Inflammatory macrophage treated with lipopolysaccharide for 4 hours (primary cell): Measurements from ENCODE around the gene RAB27B.
"Not testable (repeated sequence)": the region's sequence is repeated elsewhere in the genome, so short reads cannot be mapped to it uniquely, and the experiment has no call there.

Experiments used
- DNase-seq: peaks from one replicate; pipeline ENCODE4 v3.0.0-alpha.2; 2020

RAB27B gene

GRCh38 chr18:54820785-54821275 is 7.4 kb upstream of the RAB27B start:
- not testable (repeated sequence) for DNase-seq

DNA sequence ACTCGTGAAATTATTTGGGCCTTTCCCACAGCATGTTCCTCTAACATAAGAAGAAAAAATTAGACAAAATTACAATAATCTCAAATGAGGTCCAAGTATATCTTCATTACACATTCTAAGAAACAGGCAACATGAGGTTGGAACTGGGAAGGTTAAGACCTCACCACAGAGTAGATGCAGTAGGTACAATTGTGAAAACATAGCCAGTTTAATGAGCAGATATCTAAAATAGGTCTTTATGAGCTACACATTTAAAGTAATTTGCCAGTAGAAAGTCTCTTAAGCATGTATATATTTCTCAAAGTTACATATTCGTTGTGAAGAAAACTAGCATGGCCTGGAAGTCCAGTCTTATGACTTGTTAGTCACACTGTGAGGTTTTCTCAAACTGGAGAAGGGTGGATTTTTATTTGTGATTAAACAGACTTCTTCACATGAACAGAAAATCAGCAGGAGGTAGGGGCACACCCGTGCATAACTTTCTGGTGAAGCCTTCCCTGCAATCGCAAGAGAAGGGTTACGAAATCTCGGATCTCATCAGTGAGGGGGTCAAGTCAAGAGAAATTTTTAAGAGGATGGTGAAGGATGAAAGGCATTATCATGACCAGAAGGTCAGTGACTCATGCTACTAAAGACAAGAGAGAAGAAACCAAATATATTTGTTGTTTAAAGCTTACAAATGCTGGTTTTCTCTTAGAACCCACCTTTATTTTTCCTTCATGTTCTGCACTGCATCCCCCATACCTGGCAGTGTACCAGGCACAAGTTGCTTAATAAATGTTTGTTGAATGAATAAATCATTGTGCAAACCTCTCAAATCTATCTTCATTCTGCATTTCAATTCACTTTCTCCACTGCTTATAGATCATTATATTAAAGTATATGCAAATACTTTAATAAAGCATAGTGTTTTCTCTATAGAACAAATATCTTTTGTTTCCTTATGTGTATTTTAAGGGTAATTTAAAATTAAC is 5.1 kb upstream of the RAB27B start:
- DNase-seq, result no peak

GRCh38 chr18:54824761-54825160 is 3.5 kb upstream of the RAB27B start:
- no peak for DNase-seq

GRCh38 chr18:54825601-54826344 is 2.5 kb upstream of the RAB27B start:
- no peak for DNase-seq

GRCh38 chr18:54828986-54829385 is 709 bp downstream of the RAB27B start:
- DNase-seq, result no peak

- no peak for DNase-seq
These were observed 1.6 kb downstream of the RAB27B start for GRCh38 chr18:54829856-54830255.

GRCh38 chr18:54830260-54830659 is 2.0 kb downstream of the RAB27B start:
- DNase-seq, result no peak

DNA sequence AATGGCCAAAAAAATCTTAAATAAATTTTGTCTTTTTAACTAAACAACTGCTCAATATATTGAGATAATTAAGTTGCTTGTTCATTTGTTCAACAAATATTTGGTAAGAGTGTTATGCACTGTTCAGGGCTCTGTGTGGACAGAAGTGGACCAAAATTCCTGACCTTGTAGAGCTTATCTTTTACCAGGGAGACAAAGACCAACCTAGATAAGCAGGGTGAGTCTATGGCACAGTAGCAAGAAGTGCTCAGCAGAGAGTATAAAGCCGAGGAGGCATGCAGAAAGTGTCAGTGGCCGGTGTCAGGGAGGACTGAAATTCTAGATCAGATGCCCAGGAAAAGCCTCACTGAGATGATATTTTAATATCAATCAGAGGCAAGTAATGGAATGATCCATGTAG is 2.6 kb downstream of the RAB27B start:
- DNase-seq, result no peak

DNA sequence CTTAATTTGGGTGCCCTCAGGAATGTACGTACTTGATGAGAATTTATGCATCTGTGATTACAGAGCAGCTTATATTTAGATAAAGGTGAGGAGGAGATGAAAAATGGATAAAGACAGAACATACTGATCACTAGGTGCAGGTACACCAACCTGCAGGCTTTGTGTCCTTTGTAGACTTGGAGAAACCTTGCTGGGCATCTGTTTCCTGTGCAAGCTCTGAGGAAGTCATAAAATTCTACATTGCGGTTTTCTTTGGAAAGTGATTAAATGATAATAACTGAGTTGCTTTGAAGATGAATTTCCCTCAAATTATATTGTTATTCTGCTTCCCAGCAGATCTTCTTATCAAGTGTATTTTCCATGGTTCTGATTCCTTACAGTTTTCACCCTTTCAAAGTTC is 7.7 kb downstream of the RAB27B start:
- no peak for DNase-seq

DNA sequence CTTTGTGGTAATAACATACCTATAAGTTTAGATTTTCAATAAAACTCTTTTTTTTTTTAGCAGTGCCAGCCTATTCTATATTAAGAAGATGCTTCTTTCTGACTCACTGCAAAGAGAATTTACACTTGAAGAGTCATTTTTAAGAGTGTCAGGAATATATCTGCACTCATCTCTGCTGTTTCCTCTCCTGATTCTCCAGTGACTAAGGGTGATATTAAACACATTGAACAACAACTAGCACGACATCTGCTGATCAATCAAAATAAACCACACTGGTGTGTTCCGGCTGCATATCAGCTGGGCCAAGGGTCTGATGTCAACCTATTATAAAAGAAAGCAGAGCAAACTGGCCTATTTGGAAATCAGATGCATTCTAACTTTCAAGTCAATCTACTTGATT is 15.0 kb downstream of the RAB27B start:
- DNase-seq, result no peak

DNA sequence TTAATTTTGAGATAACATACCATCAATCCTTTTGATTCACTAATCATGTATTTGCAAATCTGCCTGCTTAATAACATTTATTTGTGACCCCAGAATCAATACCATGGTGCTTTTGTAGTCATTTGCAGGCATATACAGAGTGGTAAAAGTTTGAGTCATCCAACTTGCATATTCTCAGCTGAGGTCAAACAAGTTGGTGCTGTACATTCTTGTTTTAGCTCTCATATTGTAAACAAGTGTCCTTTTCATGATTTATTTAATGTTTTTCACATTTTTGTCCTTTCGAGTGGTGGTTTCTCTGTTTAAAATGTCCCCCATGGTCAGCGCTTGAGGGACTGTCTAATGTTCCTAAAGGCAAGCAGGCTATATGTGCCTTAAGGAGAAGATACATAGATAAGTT is 17.5 kb downstream of the RAB27B start:
- no peak for DNase-seq

DNA sequence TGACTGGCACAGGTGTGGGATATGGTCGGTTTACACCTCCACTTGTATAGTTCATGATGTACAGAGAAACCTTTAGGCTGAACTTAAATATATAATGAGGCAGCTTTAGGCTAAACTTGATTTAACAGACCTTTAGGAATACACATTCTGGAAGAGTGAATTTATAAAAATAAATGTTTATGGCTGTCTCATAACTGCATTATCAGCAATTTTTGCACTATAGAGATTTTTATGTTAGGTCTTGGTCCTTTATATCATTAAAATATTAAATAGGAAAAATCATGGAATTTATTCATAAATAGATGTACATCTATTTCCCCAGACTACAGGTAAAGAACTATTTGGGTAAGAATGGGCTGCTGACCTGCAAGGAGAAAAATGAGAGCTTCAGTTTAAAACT is 19.8 kb downstream of the RAB27B start:
- no peak for DNase-seq

GRCh38 chr18:54849683-54850082 is 21.4 kb downstream of the RAB27B start:
- DNase-seq, result no peak

DNA sequence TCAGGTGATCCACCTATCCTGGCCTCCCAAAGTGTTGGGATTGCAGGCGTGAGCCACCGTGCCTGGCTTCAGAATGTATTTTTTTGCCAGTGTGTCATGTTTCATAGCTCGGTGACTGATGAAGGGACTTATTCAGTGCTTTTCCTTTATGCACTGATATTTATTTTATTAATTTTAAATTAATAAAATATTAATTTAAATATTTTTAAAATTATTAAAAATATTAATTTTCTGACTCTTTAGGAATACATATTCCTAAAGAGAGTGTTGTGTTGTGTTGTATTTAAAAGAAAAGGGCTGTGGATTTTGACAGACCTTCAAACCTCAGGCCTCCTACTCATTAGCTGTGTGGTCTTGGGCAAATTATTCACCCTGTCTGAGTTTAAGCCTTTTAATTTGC is 22.3 kb downstream of the RAB27B start:
- DNase-seq, result no peak

GRCh38 chr18:54852780-54853675 is 24.8 kb downstream of the RAB27B start:
- DNase-seq, result peak; percentile 46

DNA sequence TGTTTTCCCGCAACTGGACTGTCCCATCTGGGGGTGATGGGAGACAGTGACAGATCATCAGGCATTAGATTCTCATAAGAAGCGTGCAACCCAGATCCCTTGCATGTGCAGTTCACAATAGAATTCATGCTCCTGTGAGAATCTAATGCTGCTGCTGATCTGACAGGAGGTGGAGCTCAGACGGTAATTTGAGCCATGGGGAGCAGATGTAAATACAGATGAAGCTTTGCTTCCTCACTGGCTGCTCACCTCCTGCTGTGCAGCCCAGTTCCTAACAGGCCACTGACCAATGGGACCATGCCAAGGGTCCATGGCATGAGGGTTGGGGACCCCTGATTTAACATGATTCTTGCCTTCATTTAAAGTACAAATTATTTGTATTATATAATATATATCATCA is 26.8 kb downstream of the RAB27B start:
- not testable (repeated sequence) for DNase-seq

DNA sequence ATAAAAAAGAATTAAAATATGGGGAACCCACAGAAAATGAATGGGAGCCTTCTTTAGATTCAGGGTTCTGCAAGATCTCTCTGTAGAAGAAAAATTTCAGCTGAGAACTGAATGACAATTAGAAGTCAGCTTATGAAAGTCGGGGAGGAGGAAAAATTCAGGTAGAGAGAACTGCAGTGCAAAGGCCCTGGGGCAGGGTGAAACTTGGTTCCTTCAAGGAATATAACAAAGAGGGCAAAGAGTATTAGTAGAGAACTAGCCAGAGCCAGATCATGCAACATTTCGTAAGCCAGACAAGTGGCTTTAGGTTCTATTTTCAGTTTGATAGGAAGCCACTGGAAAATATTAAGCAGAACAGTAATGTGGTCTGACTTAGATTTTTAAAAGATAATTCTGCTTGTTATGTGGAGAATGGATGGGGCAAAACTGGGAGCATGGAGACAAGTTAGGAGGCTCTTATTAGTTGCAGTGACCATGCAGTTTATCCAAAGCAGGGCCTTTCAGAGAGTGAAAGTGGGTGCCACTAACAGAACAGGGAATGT is 27.9 kb downstream of the RAB27B start:
- no peak for DNase-seq

DNA sequence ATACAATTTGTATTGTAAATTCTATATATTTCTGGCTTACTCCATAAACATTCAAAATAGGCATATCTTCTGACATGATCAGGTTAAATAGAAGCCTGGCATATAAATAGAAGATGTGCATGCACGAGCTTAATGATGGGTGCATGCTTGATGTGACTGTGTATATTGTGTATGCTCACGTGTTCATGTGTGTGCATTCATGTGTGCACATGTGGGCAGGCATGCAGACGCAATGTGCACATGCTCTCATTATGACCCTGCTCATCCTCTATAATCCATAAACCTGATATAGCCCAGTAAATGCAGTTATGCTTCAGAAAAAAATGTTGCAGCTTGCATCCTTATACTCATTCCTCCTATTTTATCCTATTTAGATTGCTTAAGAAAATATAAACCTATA is 29.2 kb downstream of the RAB27B start:
- no peak for DNase-seq

DNA sequence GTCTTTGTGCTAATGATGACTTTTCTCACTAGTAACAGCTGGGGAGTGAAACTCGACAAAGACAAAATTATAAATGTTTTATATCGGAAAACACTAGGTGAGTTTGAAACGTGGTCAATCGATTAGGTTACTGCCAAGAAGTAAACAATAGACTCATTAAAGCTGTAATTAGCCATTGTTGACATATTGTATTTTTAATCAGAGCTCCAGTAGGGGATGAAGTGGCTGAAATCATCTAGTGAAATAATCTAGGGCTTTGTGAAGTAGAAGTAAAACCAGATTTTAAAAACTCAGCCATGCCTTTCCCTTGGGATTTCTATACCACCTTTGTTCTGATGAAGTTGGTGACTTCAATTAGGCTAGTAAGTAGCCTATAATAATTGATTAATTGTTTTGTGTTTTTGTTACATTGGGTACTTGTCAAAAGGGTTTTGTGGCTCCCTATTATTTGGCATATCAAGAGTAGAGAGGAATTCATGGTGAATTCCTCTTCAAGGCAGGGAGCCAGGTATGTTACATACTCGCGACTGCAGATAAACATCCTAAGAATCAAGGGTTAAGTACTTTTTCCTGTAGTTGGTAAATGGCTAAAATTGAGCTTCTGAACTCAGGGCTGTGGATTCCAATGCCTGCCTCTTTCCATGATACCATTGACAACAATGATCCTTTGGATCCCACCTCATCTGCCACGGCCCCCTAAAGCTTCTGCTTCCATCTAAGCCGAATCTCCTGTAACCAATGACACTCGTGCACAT is 31.6 kb downstream of the RAB27B start:
- DNase-seq, result no peak

DNA sequence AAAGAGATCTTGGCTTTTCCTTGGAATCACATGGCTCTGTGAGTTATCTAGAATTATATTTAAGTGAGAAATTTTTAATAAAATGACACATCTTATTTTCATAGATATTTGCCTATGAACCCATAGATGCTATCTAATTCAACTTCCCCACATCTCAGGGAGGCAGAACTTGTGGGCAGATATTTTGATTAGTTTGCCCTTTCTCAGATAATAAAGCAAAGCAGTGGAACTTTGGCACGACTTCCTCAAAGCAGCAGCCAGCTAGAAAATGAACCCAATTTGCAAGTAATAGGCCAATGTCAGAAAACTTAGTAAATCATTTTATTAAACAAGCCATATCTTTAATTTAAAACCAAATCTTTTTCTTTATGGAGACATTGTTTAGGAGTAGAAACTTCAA is 32.7 kb downstream of the RAB27B start:
- no peak for DNase-seq

- no peak for DNase-seq
These were observed 38.9 kb downstream of the RAB27B start for GRCh38 chr18:54867131-54867530.

- DNase-seq, result no peak
These were observed 43.0 kb downstream of the RAB27B start for GRCh38 chr18:54871231-54871630.
